DMS79 (cell line): ENCODE measurements around the gene MRPL14.

Source experiments
- DNase-seq: peaks from one replicate; lab custom pipeline; 2025; lab: John Stamatoyannopoulos, UW

Gene MRPL14

DNA sequence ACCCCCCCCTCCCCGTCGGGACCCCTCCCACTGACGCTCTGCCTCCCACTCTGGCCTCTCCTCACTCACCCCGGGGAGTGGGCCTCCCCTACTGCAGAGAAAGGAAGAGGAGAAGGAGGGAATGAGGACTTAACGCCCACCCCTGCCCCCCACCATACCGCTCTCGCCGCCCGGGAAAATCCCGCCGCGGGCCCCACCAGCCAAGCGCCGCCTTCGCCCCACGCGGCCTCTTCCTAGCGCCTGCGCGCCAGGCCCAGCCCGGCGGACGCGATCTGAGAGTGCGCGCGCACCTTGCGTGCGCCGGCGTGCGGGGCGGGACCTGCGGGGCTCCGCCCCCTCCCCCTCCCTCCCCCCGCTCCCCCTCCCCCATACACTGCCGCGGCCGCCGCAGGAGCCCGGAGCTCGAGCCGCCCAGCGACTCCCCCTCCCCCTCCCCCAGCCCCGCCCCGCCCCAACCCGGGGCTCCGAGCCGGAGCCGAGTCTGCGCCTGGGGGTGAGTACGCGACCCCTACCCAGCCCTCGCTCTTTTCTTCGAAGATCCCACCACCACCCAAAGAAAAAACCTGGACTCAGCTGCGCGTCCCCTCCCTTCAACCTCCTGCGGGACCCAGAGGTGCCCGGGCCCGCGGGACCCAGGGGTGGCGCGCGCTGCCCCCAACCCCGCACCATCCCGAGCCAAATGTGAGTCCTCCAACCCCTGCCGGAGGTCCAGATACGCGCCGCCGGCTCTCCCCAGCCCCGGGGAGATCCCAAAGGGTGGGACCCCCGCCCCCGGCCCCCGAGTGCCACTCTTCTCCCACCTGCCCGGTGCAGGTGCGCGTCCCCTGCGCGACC lies at the start of gene MRPL14, which contains the start of gene TMEM63B:
TSS of gene MRPL14 (minus strand) at position 267 of the 834 bp plus-strand sequence. CDS start 10,841 bp downstream, outside the sequence.
TSS of gene TMEM63B (plus strand) at position 369 of the 834 bp plus-strand sequence. CDS start 7,031 bp downstream, outside the sequence.
- DNase-seq: peak; percentile 59

DNA sequence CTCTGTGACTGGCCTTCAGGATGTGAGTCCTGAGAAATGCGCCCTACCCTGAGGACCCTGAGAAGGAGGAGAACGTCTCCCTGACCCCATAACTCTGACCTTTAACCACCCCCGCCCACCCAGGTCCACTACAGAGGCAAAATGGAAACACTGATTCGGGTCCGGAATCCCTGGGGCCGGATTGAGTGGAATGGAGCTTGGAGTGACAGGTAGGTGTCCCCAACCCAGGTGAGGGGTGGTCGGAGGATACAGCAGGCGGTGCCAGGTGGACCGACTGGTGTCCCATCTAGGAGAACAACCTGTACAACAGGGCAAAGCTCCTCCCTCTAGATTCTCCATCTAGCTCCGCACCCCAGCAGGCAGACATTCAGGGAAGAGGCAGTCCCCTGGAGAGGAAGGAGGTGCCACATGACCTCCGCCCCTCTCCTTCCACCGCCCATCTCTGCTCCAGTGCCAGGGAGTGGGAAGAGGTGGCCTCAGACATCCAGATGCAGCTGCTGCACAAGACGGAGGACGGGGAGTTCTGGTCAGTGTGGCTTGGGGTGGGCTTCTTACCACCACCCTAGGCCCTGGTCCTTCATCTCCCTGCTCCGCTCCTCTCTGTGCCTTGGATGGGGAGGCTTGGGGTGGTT lies 49.0 kb upstream of the MRPL14 start:
- DNase-seq: no peak

DNA sequence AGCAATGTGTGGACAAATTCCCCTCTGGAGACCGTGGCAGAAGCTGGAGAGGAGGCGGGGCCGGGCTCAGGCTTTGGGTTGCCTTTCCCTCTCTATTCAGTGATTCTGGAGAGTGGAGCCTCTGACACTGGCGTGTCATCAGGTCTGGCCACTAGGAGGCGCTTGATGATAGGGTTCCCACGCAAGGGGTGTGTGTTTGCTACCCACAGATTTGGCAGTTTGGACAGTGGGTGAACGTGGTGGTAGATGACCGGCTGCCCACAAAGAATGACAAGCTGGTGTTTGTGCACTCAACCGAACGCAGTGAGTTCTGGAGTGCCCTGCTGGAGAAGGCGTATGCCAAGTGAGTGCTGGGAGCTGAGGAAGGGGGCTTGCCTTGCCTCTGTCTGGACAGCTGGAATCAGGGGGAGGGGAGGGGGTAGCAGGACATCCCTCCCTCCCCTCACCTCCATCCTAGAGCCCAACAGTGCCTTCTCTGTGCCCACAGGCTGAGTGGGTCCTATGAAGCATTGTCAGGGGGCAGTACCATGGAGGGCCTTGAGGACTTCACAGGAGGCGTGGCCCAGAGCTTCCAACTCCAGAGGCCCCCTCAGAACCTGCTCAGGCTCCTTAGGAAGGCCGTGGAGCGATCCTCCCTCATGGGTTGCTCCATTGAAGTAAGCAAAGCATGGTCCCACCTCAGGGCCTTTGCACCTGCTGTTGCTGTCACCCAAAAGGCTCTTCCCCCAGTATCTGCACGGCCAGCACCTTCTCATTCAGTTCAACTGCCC lies 45.7 kb upstream of the MRPL14 start:
- peak; percentile 19 for DNase-seq

DNA sequence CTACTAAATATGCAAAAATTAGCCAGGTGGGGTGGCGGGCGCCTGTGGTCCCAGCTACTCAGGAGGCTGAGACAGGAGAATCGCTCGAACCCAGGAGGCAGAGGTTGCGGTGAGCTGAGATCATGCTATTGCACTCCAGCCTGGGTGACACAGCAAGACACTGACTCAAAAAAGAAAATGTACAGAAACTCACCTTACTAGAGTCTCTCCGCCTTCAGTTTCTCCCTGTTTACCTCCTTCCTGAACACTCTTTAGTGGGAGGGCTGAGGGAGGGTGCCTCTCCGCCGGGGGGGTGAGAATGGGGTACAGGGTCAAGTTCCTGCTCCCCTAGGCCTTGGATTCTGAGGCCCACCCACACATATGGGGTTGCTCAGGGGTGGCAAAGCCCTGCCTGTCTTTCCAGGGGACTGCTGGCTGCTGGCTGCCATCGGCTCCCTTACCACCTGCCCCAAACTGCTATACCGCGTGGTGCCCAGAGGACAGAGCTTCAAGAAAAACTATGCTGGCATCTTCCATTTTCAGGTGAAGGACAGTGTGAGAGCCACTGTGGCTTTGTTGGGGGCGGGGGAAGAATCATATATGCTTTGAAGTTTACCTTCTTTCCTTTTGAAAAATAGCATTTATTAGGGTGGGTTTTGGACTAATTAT lies 44.8 kb upstream of the MRPL14 start:
- DNase-seq: no peak

DNA sequence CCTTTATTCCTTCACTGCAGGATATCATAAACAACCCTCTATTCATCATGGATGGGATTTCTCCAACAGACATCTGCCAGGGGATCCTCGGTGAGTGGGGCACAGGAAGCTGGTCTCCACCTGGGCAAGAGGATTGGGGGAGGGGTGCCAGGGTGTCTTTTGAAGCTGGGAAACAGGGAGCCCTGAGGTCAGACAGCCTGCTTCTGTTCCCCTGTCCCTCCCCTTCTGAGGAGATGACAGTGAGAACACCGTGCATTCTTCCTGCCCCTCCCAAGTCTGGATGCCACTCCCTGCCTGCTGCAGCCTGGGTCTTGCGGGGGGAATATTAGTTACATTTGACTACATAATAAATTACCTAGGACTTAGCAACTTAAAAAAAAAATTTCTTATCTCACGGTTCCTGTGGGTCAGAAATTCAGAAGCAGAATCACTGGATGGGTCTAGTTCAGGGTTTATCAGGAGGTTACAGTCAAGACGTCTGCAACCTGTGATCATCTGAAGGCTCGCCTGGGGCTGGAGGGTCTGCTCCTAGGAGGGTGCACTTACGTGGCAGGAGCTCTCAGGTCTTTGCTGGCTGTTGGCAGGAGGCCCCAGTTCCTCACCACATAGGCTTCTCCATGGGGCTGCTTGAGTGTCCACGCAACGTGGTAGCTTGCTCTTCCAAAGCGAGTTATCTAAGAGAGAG lies 42.8 kb upstream of the MRPL14 start:
- DNase-seq: no peak

DNA sequence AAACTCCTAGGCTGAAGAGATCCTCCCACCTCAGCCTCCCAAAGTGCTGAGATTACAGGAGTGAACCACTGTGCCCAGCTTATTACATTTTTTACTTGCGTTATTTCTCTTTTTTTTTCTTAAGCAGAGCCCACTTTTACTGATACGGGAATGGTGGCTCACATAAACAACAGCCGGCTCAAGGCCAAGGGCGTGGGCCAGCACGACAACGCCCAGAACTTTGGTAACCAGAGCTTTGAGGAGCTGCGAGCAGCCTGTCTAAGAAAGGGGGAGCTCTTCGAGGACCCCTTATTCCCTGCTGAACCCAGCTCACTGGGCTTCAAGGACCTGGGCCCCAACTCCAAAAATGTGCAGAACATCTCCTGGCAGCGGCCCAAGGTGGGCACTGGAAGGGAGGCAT lies 41.9 kb upstream of the MRPL14 start:
- DNase-seq: no peak

DNA sequence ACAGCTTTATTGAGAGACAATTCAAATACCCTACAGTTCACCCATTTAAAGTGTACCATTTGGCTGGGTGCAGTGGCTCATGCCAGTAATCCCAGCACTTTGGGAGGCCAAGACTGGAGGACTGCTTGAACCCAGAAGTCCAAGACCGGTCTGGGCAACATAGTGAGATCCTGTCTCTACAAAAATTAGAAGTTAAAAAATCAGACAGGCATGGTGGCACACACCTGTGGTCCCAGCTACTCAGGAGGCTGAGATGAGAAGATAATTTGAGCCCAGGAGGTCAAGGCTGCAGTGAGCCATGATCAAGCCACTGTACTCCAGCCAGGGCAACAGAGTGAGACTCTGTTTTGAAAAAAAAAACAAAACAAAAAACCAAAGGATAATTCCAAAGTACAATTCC lies 40.3 kb upstream of the MRPL14 start:
- DNase-seq: no peak

DNA sequence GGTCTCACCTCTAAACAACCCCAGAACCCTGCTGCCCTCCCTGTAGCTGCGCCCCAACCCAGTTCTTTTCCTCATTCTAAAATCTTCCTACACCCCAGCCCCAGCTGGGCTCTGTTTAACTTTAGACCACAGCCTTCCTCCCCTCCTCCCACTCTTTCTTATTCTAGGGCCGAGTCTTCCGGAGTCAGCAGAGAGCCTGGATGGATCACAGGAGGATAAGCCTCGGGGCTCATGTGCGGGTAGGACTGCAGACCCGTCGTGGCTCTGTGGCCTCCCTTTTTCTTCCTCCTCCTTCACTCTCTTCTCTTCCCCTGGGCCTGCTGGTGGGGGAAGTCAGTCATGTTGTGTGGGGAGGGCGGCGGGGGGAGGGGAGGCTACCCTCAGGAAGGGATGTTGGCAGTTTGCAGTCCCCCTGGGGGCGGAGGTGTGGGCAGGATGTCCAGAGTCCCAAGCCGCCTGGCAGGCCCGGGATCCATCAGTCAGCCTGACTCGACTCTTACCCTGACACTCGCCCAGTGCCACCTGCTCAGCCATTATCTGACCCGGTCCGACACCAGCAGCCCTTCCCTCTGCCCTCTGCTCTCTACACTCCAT lies 39.4 kb upstream of the MRPL14 start:
- DNase-seq: no peak

DNA sequence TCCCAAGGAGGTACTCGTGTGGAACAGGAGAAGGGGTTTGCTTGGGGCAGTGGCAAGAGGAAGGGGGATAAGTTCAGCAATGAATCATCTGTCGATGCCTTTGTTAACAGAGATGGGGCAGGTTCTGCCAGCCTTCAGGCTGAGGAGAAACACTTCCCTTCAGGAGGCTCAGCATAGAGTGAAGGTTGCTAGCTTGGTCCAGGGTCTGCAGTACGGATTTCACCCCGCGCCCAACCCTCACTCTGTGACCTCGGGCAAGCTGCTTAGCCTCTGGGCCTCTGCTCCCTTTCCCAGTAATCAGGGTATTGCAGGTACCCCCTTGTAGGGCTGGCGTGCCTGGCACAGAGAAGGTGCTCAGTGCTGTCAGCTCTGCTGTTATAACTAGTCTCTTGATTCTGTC lies 38.9 kb upstream of the MRPL14 start:
- no peak for DNase-seq

DNA sequence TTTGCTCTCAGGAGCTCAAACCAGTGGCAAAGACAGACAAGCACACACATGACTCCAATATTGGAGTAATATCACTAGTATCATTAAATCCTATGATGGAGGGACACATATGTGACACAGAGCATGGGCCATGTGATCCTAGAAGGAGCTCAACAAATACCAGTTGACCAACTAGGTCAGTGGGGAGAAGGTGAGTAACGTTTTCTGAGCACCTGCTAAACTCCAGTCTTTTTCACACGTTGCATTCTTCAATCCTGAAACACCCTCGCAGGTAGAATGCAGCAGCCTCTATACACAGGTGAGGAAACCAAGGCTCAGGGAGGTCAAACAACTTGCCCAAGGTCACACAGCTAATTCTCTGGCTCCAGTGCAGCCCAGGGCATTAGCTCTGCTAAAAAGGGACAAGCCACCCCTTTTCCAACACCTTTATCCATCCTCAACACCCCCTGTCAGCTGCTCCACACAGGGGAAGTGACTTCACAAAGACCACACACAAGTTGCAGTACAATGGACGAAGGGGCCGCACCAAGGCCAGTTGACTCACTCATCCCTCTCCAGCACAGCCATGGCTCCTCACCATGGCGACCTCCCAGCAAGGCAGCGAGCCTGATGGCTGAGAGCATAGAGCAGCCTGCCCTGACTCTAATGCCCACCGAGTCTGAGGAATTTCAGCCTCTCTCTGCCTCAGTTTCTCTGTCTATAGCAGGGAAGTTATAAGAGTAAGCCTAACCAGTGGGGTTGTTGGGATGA lies 35.8 kb upstream of the MRPL14 start:
- no peak for DNase-seq

DNA sequence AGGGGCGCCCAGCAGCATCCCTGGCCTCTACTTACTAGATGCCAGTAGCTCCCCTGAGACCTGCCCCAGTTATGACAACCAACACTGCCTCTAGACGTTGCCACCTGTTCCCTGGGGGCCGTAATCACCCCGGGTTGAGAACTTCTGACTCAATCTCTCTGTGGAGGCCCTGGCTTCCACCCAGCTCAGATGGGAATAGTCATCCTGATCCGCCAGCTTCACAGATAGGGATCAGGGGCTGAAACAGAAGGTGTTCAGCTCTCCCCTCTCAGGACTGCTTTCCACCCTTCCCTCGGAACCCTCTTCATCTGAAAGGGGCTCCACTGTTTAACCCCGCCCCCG lies 34.7 kb upstream of the MRPL14 start:
- no peak for DNase-seq

DNA sequence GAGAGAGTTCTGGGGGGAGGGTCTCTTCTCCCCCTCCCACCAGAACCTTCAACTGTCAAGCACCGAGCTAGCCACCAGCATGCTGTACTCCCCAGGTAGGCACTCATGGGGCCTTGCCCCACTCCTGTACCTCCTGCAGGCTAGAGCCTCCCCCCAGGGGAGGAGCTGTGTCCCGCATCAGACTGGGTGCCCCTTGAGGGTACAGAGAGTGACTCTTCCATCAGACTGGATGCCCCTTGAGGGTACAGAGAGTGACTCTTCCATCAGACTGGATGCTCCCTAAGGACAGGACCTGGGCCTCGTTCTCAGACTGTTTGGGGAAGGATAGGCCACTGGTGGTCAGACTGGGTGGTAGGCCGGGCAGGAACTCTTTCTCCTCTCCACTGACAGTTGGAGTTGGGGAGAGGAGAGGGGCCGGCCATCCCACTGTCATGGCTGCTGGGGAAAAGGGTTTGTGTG lies 31.5 kb upstream of the MRPL14 start, which contains the start of gene CAPN11:
TSS of gene CAPN11 (plus strand) at position 51 of the 459 bp plus-strand sequence. CDS start at position 80, 29 bp downstream.
- no peak for DNase-seq

DNA sequence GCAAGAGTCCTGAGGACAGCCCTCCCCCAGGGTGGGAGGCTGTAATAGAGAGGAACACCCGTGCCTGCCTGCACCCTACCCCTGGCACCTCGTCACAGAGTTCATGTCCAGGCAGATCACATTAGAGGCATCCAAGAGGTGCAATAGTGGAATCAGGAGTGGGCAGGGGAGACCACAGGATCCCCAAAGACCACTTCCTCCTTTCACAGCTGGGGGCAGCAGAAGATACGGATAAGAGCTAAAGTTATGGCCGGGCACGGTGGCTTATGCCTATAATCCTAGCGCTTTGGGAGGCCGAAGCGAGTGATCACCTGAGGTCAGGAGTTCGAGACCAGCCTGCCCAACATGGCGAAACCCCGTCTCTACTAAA lies 29.9 kb upstream of the MRPL14 start:
- DNase-seq: no peak

DNA sequence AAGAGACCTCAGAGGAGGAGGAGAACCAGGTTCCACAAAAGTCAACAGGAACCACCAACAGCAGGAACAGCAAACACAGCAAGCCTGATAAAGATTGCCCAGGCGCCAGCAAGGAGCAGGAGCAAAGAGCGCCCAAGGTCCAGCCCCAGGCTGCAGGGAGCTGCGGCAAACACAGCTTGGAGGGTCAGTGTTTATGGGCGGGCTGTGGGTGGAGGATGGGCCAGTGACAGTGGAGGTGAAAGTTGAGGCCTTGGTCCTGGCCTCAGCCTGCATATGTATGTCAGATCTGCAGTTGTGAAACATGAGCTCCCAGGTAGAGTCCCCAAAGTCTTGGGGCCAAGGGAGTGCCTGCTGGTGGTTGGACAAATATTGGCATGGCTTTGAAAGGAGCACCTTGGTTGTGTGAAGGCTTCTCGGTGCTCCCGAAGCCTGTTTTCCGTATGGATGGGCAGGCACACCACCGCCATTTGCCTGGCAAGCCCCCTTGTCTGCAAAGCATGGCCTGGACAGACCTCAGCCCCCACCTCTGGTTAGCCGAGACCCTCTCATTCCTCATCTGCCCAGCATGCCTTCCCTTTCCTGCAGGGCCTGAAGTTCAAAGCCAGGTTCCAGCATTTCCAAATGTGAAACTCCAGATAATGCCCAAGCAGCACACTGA lies 29.4 kb upstream of the MRPL14 start:
- no peak for DNase-seq

DNA sequence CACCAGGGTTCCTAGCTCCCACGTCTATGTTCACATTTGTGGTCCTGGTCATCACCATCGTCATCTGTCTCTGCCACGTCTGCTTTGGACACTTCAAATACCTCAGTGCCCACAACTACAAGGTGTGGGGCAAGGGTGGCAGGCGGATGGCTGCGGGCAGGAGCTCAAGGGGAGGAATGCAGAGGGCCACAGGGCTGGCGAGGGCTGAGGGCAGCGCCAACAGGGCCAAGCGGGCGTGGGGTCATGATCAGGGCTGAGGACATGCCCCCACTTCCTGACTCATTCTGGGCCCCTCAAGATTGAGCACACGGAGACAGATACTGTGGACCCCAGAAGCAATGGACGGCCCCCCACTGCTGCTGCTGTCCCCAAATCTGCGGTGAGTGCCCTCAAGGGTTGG lies 26.8 kb upstream of the MRPL14 start:
- no peak for DNase-seq

DNA sequence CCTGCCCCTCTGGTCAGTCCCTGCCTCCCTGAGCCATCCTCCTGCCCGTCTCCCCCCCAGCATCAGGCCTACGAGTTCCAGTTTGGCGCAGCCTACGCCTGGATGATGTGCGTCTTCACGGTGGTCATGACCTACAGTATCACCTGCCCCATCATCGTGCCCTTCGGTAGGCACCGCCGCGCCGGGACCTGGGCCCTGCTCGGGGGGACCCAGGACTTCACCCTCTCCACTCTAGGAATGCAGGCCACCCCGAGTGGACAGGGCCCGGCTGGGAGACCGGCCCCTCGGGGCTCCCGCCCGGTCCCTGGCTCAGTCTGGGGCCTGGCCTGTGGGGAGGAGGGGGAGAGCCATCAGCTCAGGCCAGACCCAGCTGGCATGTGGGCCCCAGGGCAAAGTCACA lies 25.3 kb upstream of the MRPL14 start:
- DNase-seq: no peak

DNA sequence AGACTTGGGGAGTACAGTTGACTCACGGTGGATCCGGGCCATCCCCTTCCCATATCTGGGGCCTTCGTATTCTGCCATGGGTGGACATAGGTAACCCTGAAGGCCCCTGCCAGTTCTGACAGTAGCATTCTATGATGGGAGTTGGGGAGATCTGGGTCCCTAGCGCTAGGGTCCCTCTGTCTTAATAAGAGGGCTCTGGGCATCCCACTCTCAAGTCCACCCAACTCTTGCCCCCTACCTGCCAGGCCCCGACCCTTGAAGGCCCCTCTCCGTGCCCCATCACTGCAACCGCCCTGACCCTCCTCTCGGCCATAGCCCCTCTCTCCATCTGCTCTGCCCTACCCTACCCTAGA lies 24.8 kb upstream of the MRPL14 start:
- no peak for DNase-seq

DNA sequence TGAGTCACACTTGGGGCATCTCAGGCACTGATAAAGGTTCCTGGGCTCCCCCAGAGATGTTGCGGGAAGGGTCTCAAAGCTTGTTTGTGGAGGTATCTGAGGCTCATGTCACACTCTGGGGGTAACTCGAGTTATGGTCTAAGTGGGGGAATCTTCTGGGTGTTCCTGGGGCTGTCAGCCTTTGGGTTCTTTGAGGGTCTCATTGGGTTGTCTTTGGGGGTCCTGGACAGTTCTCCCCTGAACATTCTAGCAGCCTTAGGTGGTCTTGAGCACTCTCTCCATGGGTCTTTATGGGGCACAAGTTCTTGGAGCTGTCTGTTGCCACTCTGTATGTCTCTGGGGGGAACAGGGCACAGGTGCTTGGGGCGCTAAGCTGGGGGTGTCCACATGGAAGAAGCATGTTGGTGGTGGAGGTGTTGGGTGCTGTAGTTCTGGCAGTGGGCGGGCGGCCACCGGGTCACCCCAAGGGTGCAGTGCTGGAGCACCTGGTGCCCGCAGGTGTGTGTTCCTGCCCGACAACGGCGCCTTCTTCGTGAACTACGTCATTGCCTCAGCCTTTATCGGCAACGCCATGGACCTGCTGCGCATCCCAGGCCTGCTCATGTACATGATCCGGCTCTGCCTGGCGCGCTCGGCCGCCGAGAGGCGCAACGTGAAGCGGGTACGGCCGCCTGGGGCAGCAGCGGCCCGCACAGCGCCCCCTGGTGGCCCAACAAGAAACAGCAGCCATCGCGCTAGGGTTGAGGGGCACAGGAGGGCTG lies 24.3 kb upstream of the MRPL14 start:
- no peak for DNase-seq

DNA sequence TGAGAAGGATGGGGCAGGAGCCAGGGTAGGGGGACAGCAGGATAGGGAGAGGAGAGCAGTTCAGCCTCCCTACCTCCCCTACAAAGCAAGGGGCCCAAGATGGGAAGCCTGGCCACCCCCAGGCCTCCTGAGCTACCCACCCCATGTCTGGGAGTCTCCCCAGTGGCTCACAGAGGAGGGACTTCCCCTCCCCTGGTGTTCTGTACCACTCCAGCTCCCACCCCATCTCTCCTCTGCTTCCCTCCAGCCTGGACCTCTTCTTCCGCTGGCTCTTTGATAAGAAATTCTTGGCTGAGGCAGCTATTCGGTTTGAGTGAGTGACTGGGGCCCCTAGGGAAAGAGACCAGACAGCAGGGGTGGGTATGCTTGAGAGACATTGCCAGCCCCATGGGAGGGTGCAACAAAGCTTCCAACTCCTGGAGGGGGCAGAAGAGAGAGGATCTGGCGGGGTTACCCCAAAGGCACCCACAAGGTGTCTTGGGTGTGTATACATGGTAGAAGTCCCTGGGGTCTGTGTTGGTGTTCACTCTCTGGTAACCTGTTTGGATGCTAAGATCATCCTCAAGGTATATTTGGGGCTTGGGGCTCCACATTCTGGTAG lies 23.2 kb upstream of the MRPL14 start:
- no peak for DNase-seq
